Keratinocyte (primary cell): ENCODE data around the gene AXL.

Experiments
- EZH2 ChIP-seq: IDR thresholded peaks from one replicate; pipeline ENCODE4 v1.6.1; 2012; ENCODE audit warnings: inconsistent platforms, mild to moderate bottlenecking, low read length, moderate library complexity
- TF ChIP-seq, protein P1 (sequence below), 3 experiments: IDR thresholded peaks in 1 of 3; conservative IDR thresholded peaks in 1 of 3; optimal IDR thresholded peaks in 1 of 3; 2 replicates in 2 of 3; 3 replicates in 1 of 3; pipeline versions ENCODE3 to v1.5.1; 2011; ENCODE audit warnings: low read length in 3 of 3, mild to moderate bottlenecking in 3 of 3, moderate library complexity in 2 of 3, control low read depth in 1 of 3, inconsistent platforms in 1 of 3; ENCODE audit not compliant: insufficient read depth in 2 of 3; ENCODE audit errors: extremely low read depth in 1 of 3

DNA sequence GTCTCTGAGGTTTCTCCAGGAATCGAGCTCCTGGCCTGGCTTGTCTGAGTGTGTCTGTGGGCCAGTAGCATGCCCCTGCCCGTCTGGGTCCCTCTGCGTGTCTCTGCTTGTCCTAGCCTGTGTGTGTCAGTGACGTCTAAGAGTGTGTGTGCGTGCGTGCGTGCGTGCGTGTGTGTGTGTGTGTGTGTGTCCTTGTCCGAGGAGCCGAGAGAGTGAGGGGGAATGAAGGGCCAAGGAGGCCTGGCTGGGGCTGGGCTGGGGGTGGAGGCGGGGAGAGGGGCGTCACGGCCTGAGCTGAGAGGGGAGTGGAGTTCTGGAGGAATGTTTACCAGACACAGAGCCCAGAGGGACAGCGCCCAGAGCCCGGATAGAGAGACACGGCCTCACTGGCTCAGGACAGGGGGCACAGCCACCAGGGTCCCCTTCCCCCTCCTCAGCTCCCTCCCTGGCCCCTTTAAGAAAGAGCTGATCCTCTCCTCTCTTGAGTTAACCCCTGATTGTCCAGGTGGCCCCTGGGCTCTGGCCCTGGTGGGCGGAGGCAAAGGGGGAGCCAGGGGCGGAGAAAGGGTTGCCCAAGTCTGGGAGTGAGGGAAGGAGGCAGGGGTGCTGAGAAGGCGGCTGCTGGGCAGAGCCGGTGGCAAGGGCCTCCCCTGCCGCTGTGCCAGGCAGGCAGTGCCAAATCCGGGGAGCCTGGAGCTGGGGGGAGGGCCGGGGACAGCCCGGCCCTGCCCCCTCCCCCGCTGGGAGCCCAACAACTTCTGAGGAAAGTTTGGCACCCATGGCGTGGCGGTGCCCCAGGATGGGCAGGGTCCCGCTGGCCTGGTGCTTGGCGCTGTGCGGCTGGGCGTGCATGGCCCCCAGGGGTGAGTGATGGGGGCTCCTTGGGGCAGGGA, at the start of gene AXL:
- TF ChIP-seq, protein P1, sequence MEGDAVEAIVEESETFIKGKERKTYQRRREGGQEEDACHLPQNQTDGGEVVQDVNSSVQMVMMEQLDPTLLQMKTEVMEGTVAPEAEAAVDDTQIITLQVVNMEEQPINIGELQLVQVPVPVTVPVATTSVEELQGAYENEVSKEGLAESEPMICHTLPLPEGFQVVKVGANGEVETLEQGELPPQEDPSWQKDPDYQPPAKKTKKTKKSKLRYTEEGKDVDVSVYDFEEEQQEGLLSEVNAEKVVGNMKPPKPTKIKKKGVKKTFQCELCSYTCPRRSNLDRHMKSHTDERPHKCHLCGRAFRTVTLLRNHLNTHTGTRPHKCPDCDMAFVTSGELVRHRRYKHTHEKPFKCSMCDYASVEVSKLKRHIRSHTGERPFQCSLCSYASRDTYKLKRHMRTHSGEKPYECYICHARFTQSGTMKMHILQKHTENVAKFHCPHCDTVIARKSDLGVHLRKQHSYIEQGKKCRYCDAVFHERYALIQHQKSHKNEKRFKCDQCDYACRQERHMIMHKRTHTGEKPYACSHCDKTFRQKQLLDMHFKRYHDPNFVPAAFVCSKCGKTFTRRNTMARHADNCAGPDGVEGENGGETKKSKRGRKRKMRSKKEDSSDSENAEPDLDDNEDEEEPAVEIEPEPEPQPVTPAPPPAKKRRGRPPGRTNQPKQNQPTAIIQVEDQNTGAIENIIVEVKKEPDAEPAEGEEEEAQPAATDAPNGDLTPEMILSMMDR (optimal IDR thresholded peaks at IDR 0.05 in 1 of 3, IDR thresholded peaks at IDR 0.05 in 1 of 3, conservative IDR thresholded peaks at IDR 0.05 in 1 of 3; ENCODE audit: extremely low read depth in 1 of 3, insufficient read depth in 2 of 3, low read length in 3 of 3): no peak
- no peak for TF ChIP-seq EZH2
